Dedifferentiated amniotic fluid mesenchymal stem cell (primary cell): ENCODE measurements around the gene GRAMD2A.

Experiments
- DNase-seq: peaks from one replicate; pipeline ENCODE4 v3.0.0-alpha.2; 2016; ENCODE audit errors: extremely low spot score

GRAMD2A gene

GRCh38 chr15:72168131-72168807 lies 29.3 kb downstream of the GRAMD2A start:
- no peak for DNase-seq

GRCh38 chr15:72167445-72167844 lies 30.1 kb downstream of the GRAMD2A start:
- DNase-seq: no peak

- DNase-seq: no peak
Measured at GRCh38 chr15:72166716-72167417, 30.7 kb downstream of the GRAMD2A start.

- DNase-seq: no peak
Measured at GRCh38 chr15:72163719-72164118, 33.9 kb downstream of the GRAMD2A start.

GRCh38 chr15:72162569-72162968 lies 35.0 kb downstream of the GRAMD2A start:
- DNase-seq: no peak

- DNase-seq: no peak
Measured at GRCh38 chr15:72161361-72162132, 36.0 kb downstream of the GRAMD2A start.

GRCh38 chr15:72160696-72161245 lies 36.8 kb downstream of the GRAMD2A start:
- no peak for DNase-seq

GRCh38 chr15:72156928-72157327 lies 40.7 kb downstream of the GRAMD2A start:
- no peak for DNase-seq

GRCh38 chr15:72155635-72156616 lies 41.7 kb downstream of the GRAMD2A start:
- peak; percentile 94 for DNase-seq

- peak; percentile 24 for DNase-seq
Measured at GRCh38 chr15:72155003-72155621, 42.5 kb downstream of the GRAMD2A start.

GRCh38 chr15:72154316-72154715 lies 43.3 kb downstream of the GRAMD2A start:
- no peak for DNase-seq

- no peak for DNase-seq
Measured at GRCh38 chr15:72153269-72154000, 44.2 kb downstream of the GRAMD2A start.

GRCh38 chr15:72147418-72147817 lies 50.2 kb downstream of the GRAMD2A start:
- no peak for DNase-seq

GRCh38 chr15:72146934-72147333 lies 50.7 kb downstream of the GRAMD2A start:
- DNase-seq: no peak

- no peak for DNase-seq
Measured at GRCh38 chr15:72146221-72146620, 51.4 kb downstream of the GRAMD2A start.

GRCh38 chr15:72141171-72142084 lies 56.2 kb downstream of the GRAMD2A start:
- DNase-seq: no peak

GRCh38 chr15:72140088-72140487 lies 57.5 kb downstream of the GRAMD2A start:
- no peak for DNase-seq

- no peak for DNase-seq
Measured at GRCh38 chr15:72139667-72140066, 57.9 kb downstream of the GRAMD2A start.
